Skeletal muscle tissue (tissue), 4 donors: ENCODE results near the gene SUCLG2. TPM values are rescaled to one million over a fixed set of nuclear protein-coding genes. Genes with fewer than 3 reads are reported as not detected.

ENCODE experiments used
- H3K27ac ChIP-seq: one replicate; pipeline ENCODE4 v1.7.0; 2013; ENCODE audit warnings: mild to moderate bottlenecking, low read depth, low read length, inconsistent platforms
- H3K27me3 ChIP-seq, 3 donors: one replicate each; pipeline ENCODE4 v1.7.0; 2013; ENCODE audit warnings: low read length in 3 of 3; ENCODE audit not compliant: control insufficient read depth in 3 of 3, insufficient read depth in 3 of 3
- H3K36me3 ChIP-seq, 3 donors: one replicate each; pipeline ENCODE4 v1.7.0; 2013; ENCODE audit warnings: low read length in 3 of 3; ENCODE audit not compliant: control insufficient read depth in 3 of 3, insufficient read depth in 3 of 3
- H3K4me1 ChIP-seq, 3 donors: one replicate each; pipeline ENCODE4 v1.7.0; 2013; ENCODE audit warnings: low read length in 3 of 3, mild to moderate bottlenecking in 3 of 3; ENCODE audit not compliant: control insufficient read depth in 3 of 3, insufficient read depth in 3 of 3
- H3K4me3 ChIP-seq, 3 donors: one replicate each; pipeline ENCODE4 v1.7.0; 2013; ENCODE audit warnings: low read length in 3 of 3
- H3K9ac ChIP-seq, 3 donors: one replicate each; pipeline ENCODE4 v1.7.0; 2013; ENCODE audit warnings: low read length in 3 of 3, mild to moderate bottlenecking in 3 of 3, moderate library complexity in 2 of 3, low read depth in 1 of 3
- H3K9me3 ChIP-seq, 3 donors: one replicate each; pipeline ENCODE4 v1.7.0; 2013; ENCODE audit warnings: low read length in 3 of 3; ENCODE audit not compliant: control insufficient read depth in 3 of 3
- total RNA-seq: library from RNA; depleted of rRNA; stranded (reverse); fragments of >200 nt; gene quantifications from one replicate; pipeline ENCODE4 v1.2.3, GENCODE V29; 2014
- donor health status: Osteomylitis.

The SUCLG2 gene
- total RNA-seq, 1 donor from 2014 or later: 38.1 TPM

GRCh38 chr3:67653425-67654098 is 850 bp downstream of the SUCLG2 start:
- Histone ChIP-seq H3K27me3 (no peaks in the 10 kb centered on the region), H3K9me3 (no peaks in the 10 kb centered on the region), H3K4me1 (peaks cover 14 to 24% (median 14%) of the 10 kb centered on the region in 3 donors), H3K9ac (peak overlapping the region; percentile 92 to 98 (median 94)), H3K4me3 (peak overlapping the region; percentile 87 to 97 (median 96)), H3K36me3 (no peaks in the 10 kb centered on the region), H3K27ac (peak overlapping the region; percentile 84)

GRCh38 chr3:67650084-67650483 is 4.3 kb downstream of the SUCLG2 start:
- Histone ChIP-seq H3K27me3 (no peaks in the 10 kb centered on the region), H3K9ac (no peak overlapping the region), H3K36me3 (peaks cover 0 to 5% (median 0%) of the 10 kb centered on the region in 3 donors), H3K4me1 (peaks cover 17 to 26% (median 22%) of the 10 kb centered on the region in 3 donors), H3K27ac (no peak overlapping the region), H3K4me3 (no peak overlapping the region), H3K9me3 (no peaks in the 10 kb centered on the region)

- Histone ChIP-seq H3K27ac (no peak overlapping the region), H3K27me3 (no peaks in the 10 kb centered on the region), H3K4me1 (peaks cover 13 to 22% (median 19%) of the 10 kb centered on the region in 3 donors), H3K36me3 (peaks cover 0 to 5% (median 0%) of the 10 kb centered on the region in 3 donors), H3K4me3 (no peak overlapping the region), H3K9me3 (no peaks in the 10 kb centered on the region), H3K9ac (no peak overlapping the region)
Measured at GRCh38 chr3:67649681-67650080, 4.7 kb downstream of the SUCLG2 start.

GRCh38 chr3:67648701-67649100 is 5.7 kb downstream of the SUCLG2 start:
- Histone ChIP-seq H3K27me3 (no peaks in the 10 kb centered on the region), H3K9ac (no peak overlapping the region), H3K9me3 (no peaks in the 10 kb centered on the region), H3K4me3 (no peak overlapping the region), H3K27ac (no peak overlapping the region), H3K36me3 (peaks cover 0 to 5% (median 0%) of the 10 kb centered on the region in 3 donors), H3K4me1 (peaks cover 12 to 22% (median 19%) of the 10 kb centered on the region in 3 donors)

GRCh38 chr3:67648229-67648628 is 6.2 kb downstream of the SUCLG2 start:
- no peak overlapping the region for H3K27ac ChIP-seq
- H3K9ac ChIP-seq: no peak overlapping the region
- peaks cover 12 to 22% (median 14%) of the 10 kb centered on the region in 3 donors for H3K4me1 ChIP-seq
- no peaks in the 10 kb centered on the region for H3K9me3 ChIP-seq
- H3K27me3 ChIP-seq: no peaks in the 10 kb centered on the region
- H3K36me3 ChIP-seq: peaks cover 0 to 5% (median 0%) of the 10 kb centered on the region in 3 donors
- H3K4me3 ChIP-seq: no peak overlapping the region

- Histone ChIP-seq H3K27me3 (no peaks in the 10 kb centered on the region), H3K9me3 (no peaks in the 10 kb centered on the region), H3K4me3 (no peak overlapping the region), H3K4me1 (peaks cover 6 to 18% (median 11%) of the 10 kb centered on the region in 3 donors), H3K9ac (no peak overlapping the region), H3K36me3 (peaks cover 0 to 5% (median 3%) of the 10 kb centered on the region in 3 donors), H3K27ac (no peak overlapping the region)
Measured at GRCh38 chr3:67647390-67647878, 7.0 kb downstream of the SUCLG2 start.

GRCh38 chr3:67646586-67647234 is 7.7 kb downstream of the SUCLG2 start:
- no peak overlapping the region for H3K27ac ChIP-seq
- no peak overlapping the region for H3K4me3 ChIP-seq
- H3K9me3 ChIP-seq: no peaks in the 10 kb centered on the region
- peaks cover 0 to 5% (median 3%) of the 10 kb centered on the region in 3 donors for H3K36me3 ChIP-seq
- H3K4me1 ChIP-seq: peaks cover 5 to 18% (median 11%) of the 10 kb centered on the region in 3 donors
- no peak overlapping the region for H3K9ac ChIP-seq
- H3K27me3 ChIP-seq: no peaks in the 10 kb centered on the region

GRCh38 chr3:67644827-67645226 is 9.6 kb downstream of the SUCLG2 start:
- Histone ChIP-seq H3K4me3 (no peak overlapping the region), H3K27ac (no peak overlapping the region), H3K27me3 (no peaks in the 10 kb centered on the region), H3K4me1 (peaks cover 6 to 11% (median 8%) of the 10 kb centered on the region in 3 donors), H3K36me3 (peaks cover 0 to 5% (median 3%) of the 10 kb centered on the region in 3 donors), H3K9ac (no peak overlapping the region), H3K9me3 (no peaks in the 10 kb centered on the region)

GRCh38 chr3:67642734-67643133 is 11.7 kb downstream of the SUCLG2 start:
- peaks cover 6 to 8% (median 7%) of the 10 kb centered on the region in 3 donors for H3K4me1 ChIP-seq
- H3K9ac ChIP-seq: no peak overlapping the region
- no peak overlapping the region for H3K4me3 ChIP-seq
- H3K36me3 ChIP-seq: peaks cover 0 to 5% (median 3%) of the 10 kb centered on the region in 3 donors
- no peak overlapping the region for H3K27ac ChIP-seq
- no peaks in the 10 kb centered on the region for H3K27me3 ChIP-seq
- H3K9me3 ChIP-seq: no peaks in the 10 kb centered on the region

GRCh38 chr3:67642190-67642589 is 12.2 kb downstream of the SUCLG2 start:
- Histone ChIP-seq H3K4me1 (peaks cover 2 to 4% (median 3%) of the 10 kb centered on the region in 3 donors), H3K9me3 (no peaks in the 10 kb centered on the region), H3K36me3 (peaks cover 0 to 3% (median under 1%) of the 10 kb centered on the region in 3 donors), H3K27ac (no peak overlapping the region), H3K4me3 (no peak overlapping the region), H3K27me3 (no peaks in the 10 kb centered on the region), H3K9ac (no peak overlapping the region)
